GM12878 (cell line): ENCODE measurements around the gene KIF26A. TPM values are rescaled to one million over a fixed set of nuclear protein-coding genes. Genes with fewer than 3 reads are reported as not detected.

ENCODE experiments used
- ATAC-seq: fragments of 200-7000 bp; cut with Tn5 transposase; 3 replicates; pipeline ENCODE4 v1.9.1; 2020; ENCODE audit warnings: mild to moderate bottlenecking, moderate library complexity
- BruUV-seq: library from RNA; stranded (reverse); fragments of 400-500 nt; replicated peaks from 2 replicates; lab custom pipeline; 2021; lab: Mats Ljungman, UMichigan
- CTCF ChIA-PET: fragments of 300-600 bp; sonication (Branson Sonifier 250); formaldehyde crosslinking; extraction: SDS; loops from one replicate; lab custom pipeline; 2021; ENCODE audit warnings: inconsistent platforms; lab: Yijun Ruan, JAX
- POLR2A ChIA-PET: fragments of 350-600 bp; formaldehyde crosslinking; extraction: SDS; loops from one replicate; lab custom pipeline; 2021; ENCODE audit warnings: inconsistent platforms; lab: Charles Lee
- RAD21 ChIA-PET: fragments of 300-600 bp; sonication (Branson Sonifier 250); formaldehyde crosslinking; loops from one replicate; lab custom pipeline; 2023; ENCODE audit warnings: antibody characterized with exemption; ENCODE audit not compliant: unreplicated experiment; lab: Charles Lee
- SMC1A ChIA-PET: fragments of 300-600 bp; sonication (Branson Sonifier 250); formaldehyde crosslinking; loops from one replicate; lab custom pipeline; 2023; ENCODE audit not compliant: unreplicated experiment, uncharacterized antibody; lab: Charles Lee
- DNase-seq: peaks from one replicate; pipeline ENCODE4 v3.0.0-alpha.2; 2011; ENCODE audit warnings: low read depth, low spot score
- FAIRE-seq: peaks from 3 replicates; lab custom pipeline; 2011; peaks lifted over from hg19 to GRCh38; lab: Jason Lieb, UNC
- H2AFZ ChIP-seq: 2 replicates; pipeline ENCODE4 v1.6.0; 2011; ENCODE audit warnings: low read depth, low read length, control low read depth; ENCODE audit not compliant: control insufficient read depth
- H3K27ac ChIP-seq: 2 replicates; pipeline ENCODE4 v1.5.1; 2011; ENCODE audit warnings: control low read depth; ENCODE audit not compliant: control insufficient read depth, insufficient read depth
- H3K27me3 ChIP-seq, 2 experiments: replicated peaks in 1 of 2; 2 replicates each; pipeline versions ENCODE4 v1.6.0 to v1.6.1; 2011; ENCODE audit warnings: low read length in 1 of 2; ENCODE audit not compliant: control insufficient read depth in 2 of 2, insufficient read depth in 2 of 2
- H3K36me3 ChIP-seq, 2 experiments: 2 replicates each; pipeline ENCODE4 v1.5.1; 2011; ENCODE audit warnings: low read length in 1 of 2; ENCODE audit not compliant: control insufficient read depth in 2 of 2, insufficient read depth in 2 of 2
- H3K4me1 ChIP-seq: 2 replicates; pipeline ENCODE4 v1.6.1; 2011; ENCODE audit warnings: mild to moderate bottlenecking, low read length, moderate library complexity, mixed read lengths; ENCODE audit not compliant: control insufficient read depth, insufficient read depth
- H3K4me2 ChIP-seq: 2 replicates; pipeline ENCODE4 v1.6.0; 2011; ENCODE audit warnings: control low read depth; ENCODE audit not compliant: control insufficient read depth, insufficient read depth
- H3K4me3 ChIP-seq: fragments of 200-600 bp; sonication (generic); 2 replicates; pipeline ENCODE4 v1.5.1; 2016
- H3K79me2 ChIP-seq: 2 replicates; pipeline ENCODE4 v1.6.0; 2011; ENCODE audit warnings: low read length; ENCODE audit not compliant: control insufficient read depth, insufficient read depth
- H3K9ac ChIP-seq: 2 replicates; pipeline ENCODE4 v1.8.0; 2011; ENCODE audit warnings: low read length, control low read depth, mixed read lengths; ENCODE audit not compliant: control insufficient read depth, insufficient read depth
- H3K9me3 ChIP-seq: replicated peaks from 3 replicates; pipeline ENCODE4 v1.5.1; 2011; ENCODE audit warnings: mild to moderate bottlenecking, low read length; ENCODE audit not compliant: control insufficient read depth, insufficient read depth
- H4K20me1 ChIP-seq: 2 replicates; pipeline ENCODE4 v1.6.0; 2011; ENCODE audit not compliant: control insufficient read depth, insufficient read depth
- ESRRA ChIP-seq: IDR thresholded peaks from 2 replicates; pipeline ENCODE4 v1.6.1; 2012; ENCODE audit warnings: mild to moderate bottlenecking, low read length, improper control_type of control experiment
- HCFC1 ChIP-seq: fragments of 150-350 bp; IDR thresholded peaks from 2 replicates; pipeline ENCODE4 v1.6.1; 2014; ENCODE audit warnings: low read length
- HSF1 ChIP-seq: fragments of 150-350 bp; IDR thresholded peaks from 2 replicates; pipeline ENCODE4 v1.6.1; 2014; ENCODE audit warnings: mild to moderate bottlenecking, low read depth, low read length
- IRF5 ChIP-seq: fragments of 450-650 bp; IDR thresholded peaks from 2 replicates; pipeline ENCODE4 v1.6.1; 2017; ENCODE audit warnings: borderline replicate concordance
- NKRF ChIP-seq: fragments of 450-650 bp; conservative IDR thresholded peaks from 2 replicates; pipeline ENCODE4 v1.6.1; 2017; ENCODE audit warnings: mild to moderate bottlenecking, moderate library complexity
- NR2F1 ChIP-seq: fragments of 450-650 bp; conservative IDR thresholded peaks from 2 replicates; pipeline ENCODE4 v1.6.1; 2017; ENCODE audit warnings: mild to moderate bottlenecking
- PAX8 ChIP-seq: fragments of 450-650 bp; IDR thresholded peaks from 2 replicates; pipeline ENCODE4 v1.6.1; 2017; ENCODE audit warnings: mild to moderate bottlenecking, moderate library complexity
- SMAD5 ChIP-seq: IDR thresholded peaks from 2 replicates; pipeline ENCODE4 v1.6.1; 2016; ENCODE audit warnings: antibody characterized with exemption, low read depth
- SP1 ChIP-seq: IDR thresholded peaks from one replicate; pipeline ENCODE4 v1.6.1; 2011; ENCODE audit warnings: low read depth, low read length
- SRF ChIP-seq, 2 experiments: IDR thresholded peaks; 2 replicates each; pipeline ENCODE4 v1.6.1; 2011; ENCODE audit warnings: low read depth in 2 of 2, low read length in 2 of 2, mild to moderate bottlenecking in 1 of 2, moderate library complexity in 1 of 2
- STAT3 ChIP-seq: IDR thresholded peaks from 2 replicates; pipeline ENCODE4 v1.6.1; 2011; ENCODE audit warnings: low read depth, low read length, improper control_type of control experiment
- WRNIP1 ChIP-seq: IDR thresholded peaks from 2 replicates; pipeline ENCODE4 v1.6.1; 2011; ENCODE audit warnings: low read depth, low read length, improper control_type of control experiment, borderline replicate concordance
- ZBTB33 ChIP-seq: fragments of 450-650 bp; IDR thresholded peaks from 2 replicates; pipeline ENCODE4 v1.6.1; 2017; ENCODE audit warnings: mild to moderate bottlenecking
- ZNF384 ChIP-seq: IDR thresholded peaks from 2 replicates; pipeline ENCODE4 v1.6.1; 2012; ENCODE audit warnings: low read depth, mild to moderate bottlenecking, low read length, improper control_type of control experiment, borderline replicate concordance
- ZNF622 ChIP-seq: fragments of 450-650 bp; IDR thresholded peaks from 2 replicates; pipeline ENCODE4 v1.6.1; 2017; ENCODE audit warnings: mild to moderate bottlenecking, inconsistent platforms
- ZSCAN29 ChIP-seq: fragments of 450-650 bp; IDR thresholded peaks from 2 replicates; pipeline ENCODE4 v1.6.1; 2017; ENCODE audit warnings: mild to moderate bottlenecking, moderate library complexity
- WGBS: methylation state at CpG from one replicate; pipeline ENCODE4 v1.1.6; 2016; ENCODE audit warnings: low lambda C conversion rate; ENCODE audit not compliant: insufficient replicate concordance, insufficient coverage; ENCODE audit errors: missing lambda C conversion rate; 5-methylcytosine and 5-hydroxymethylcytosine counted together
- in situ Hi-C: fragments of 300-500 bp; cut with MboI; formaldehyde crosslinking; loops from 9 replicates; pipeline ENCODE4 v1.14.3; 2018; ENCODE audit warnings: mixed read lengths
- intact Hi-C: fragments of 100-400 bp; cut with micrococcal nuclease; formaldehyde crosslinking; loops from one replicate; pipeline ENCODE4 v1.14.2; 2022; ENCODE audit not compliant: unreplicated experiment
- polyA plus RNA-seq, 11 experiments: library from polyadenylated mRNA; depleted of rRNA in 4 of 11; unstranded in 6 of 11; stranded (reverse) in 5 of 11; fragments of >200 nt; fragmentation: Nextera tagmentation in 4 of 11; fragmentation: Illumina TruSeq in 1 of 11; extraction: Ambion mirVana in 4 of 11; extraction: Trizol in 1 of 11; gene quantifications; 1 replicate in 1 of 11; 2 replicates in 10 of 11; pipeline versions ENCODE4 v1.2.1 to v1.2.3, GENCODE V29; 2011 to 2016; ENCODE audit warnings: inconsistent platforms in 2 of 11, missing spikeins in 2 of 11, low read depth in 1 of 11
- total RNA-seq, 4 experiments: library from RNA; depleted of rRNA in 3 of 4; stranded (reverse); fragments of >200 nt in 3 of 4; fragmentation: Illumina TruSeq in 1 of 4; extraction: Trizol in 1 of 4; gene quantifications; 2 replicates each; pipeline versions ENCODE4 v1.2.1 to v1.2.3, GENCODE V29; 2013 to 2021

Gene KIF26A
- total and polyA plus RNA-seq, 10 of the 15 experiments (the other 5 are each of a cell fraction or from before 2014, with no cell fraction given): 0.05 TPM; not detected in 9

GRCh38 chr14:104134061-104134965 lies 4.1 kb upstream of the KIF26A start:
- no peak for TF ChIP-seq STAT3
- TF ChIP-seq WRNIP1: no peak
- no peak for TF ChIP-seq NR2F1
- TF ChIP-seq SMAD5: no peak
- no peak for TF ChIP-seq ESRRA
- TF ChIP-seq NKRF: no peak
- TF ChIP-seq HCFC1: no peak
- no peak for TF ChIP-seq PAX8
- no peak for TF ChIP-seq IRF5
- no peak for TF ChIP-seq SP1
- no peak for TF ChIP-seq ZSCAN29
- no peak for TF ChIP-seq ZNF622
- TF ChIP-seq ZNF384: no peak
- no peak for TF ChIP-seq ZBTB33
- TF ChIP-seq HSF1: no peak
- TF ChIP-seq SRF (IDR thresholded peaks at IDR 0.05; ENCODE audit: low read depth in 2 of 2, low read length in 2 of 2): no peak
- Histone ChIP-seq H3K27me3 (peaks cover 10 to 15% of the 10 kb centered on the region in 2 experiments; a peak in 3 of 4 replicates), H3K36me3 (no peaks in the 10 kb centered on the region), H3K9ac (no peak overlapping the region), H2AFZ (no peak overlapping the region), H3K9me3 (no peaks in the 10 kb centered on the region; the same call in 2 of the 3 replicates), H3K4me1 (no peaks in the 10 kb centered on the region), H3K4me2 (no peak overlapping the region), H3K79me2 (no peaks in the 10 kb centered on the region), H3K4me3 (no peak overlapping the region), H3K27ac (no peak overlapping the region), H4K20me1 (no peaks in the 10 kb centered on the region)
- POLR2A ChIA-PET: no interaction called here
- no TSS peak for BruUV-seq
- FAIRE-seq (no peak), ATAC-seq (no peak), DNase-seq (no peak)
- intact Hi-C loops: no loop called here
- WGBS: 53% methylated on average over 31 of the region's 31 CpGs
- SMC1A ChIA-PET: no interaction called here
- RAD21 ChIA-PET: no interaction called here
- in situ Hi-C loops: no loop called here
- CTCF ChIA-PET: no interaction called here
